Testis (tissue), 3 donors: Measurements from ENCODE around the gene PRKAG3. TPM values are rescaled to one million over a fixed set of nuclear protein-coding genes. Genes with fewer than 3 reads are reported as not detected.
A peak's percentile ranks its signal among the peaks of the same experiment; 100 is the strongest.

Source experiments
- DNase-seq: peaks from one replicate; pipeline ENCODE4 v3.0.0-alpha.2; 2019
- H3K27ac ChIP-seq, 2 donors: fragments of 200-600 bp; sonication (generic); one replicate each; pipeline ENCODE4 v1.5.1; 2019
- H3K27me3 ChIP-seq: fragments of 200-600 bp; sonication (generic); one replicate; pipeline ENCODE4 v1.5.1; 2019
- H3K36me3 ChIP-seq: fragments of 200-600 bp; sonication (generic); one replicate; pipeline ENCODE4 v1.5.1; 2017; ENCODE audit warnings: low read depth; ENCODE audit errors: missing control alignments
- H3K4me1 ChIP-seq: fragments of 200-600 bp; sonication (generic); one replicate; pipeline ENCODE4 v1.5.1; 2019
- H3K4me3 ChIP-seq, 2 donors: fragments of 200-600 bp; sonication (generic); one replicate each; pipeline ENCODE4 v1.5.1; 2017 to 2019
- H3K9me3 ChIP-seq: fragments of 200-600 bp; sonication (generic); one replicate; pipeline ENCODE4 v1.5.1; 2017
- POLR2A ChIP-seq: fragments of 450-650 bp; IDR thresholded peaks from one replicate; pipeline ENCODE4 v1.6.1; 2017; ENCODE audit warnings: antibody characterized with exemption, mild to moderate bottlenecking, moderate library complexity
- WGBS, 2 donors: methylation state at CpG; one replicate each; pipeline ENCODE4 v1.1.5; 2018; 5-methylcytosine and 5-hydroxymethylcytosine counted together
- intact Hi-C: fragments of 100-400 bp; cut with DNase I; formaldehyde crosslinking; loops from one replicate; pipeline ENCODE4 v1.15.1; 2023; ENCODE audit warnings: low total_unique reads
- polyA plus RNA-seq: library from polyadenylated mRNA; stranded (reverse); fragments of 350-450 nt; fragmentation: Illumina TruSeq; extraction: RNeasy Lipid Tissue Mini Kit (QIAGEN cat#74804); gene quantifications from one replicate; pipeline ENCODE4 v1.2.3, GENCODE V29; 2014; ENCODE audit warnings: low read depth, low replicate concordance; ENCODE audit not compliant: insufficient read depth
- total RNA-seq, 2 donors: library from RNA; depleted of rRNA; stranded (reverse); fragments of >200 nt; gene quantifications; one replicate each; pipeline ENCODE4 v1.2.3, GENCODE V29; 2016
- TF ChIP-seq, protein P1 (sequence below), 3 experiments: fragments of 450-650 bp in 2 of 3; fragments of 200-600 bp in 1 of 3; sonication (generic) in 1 of 3; IDR thresholded peaks; one replicate each; pipeline ENCODE4 v1.5.1; 2016 to 2019; ENCODE audit warnings: antibody characterized with exemption in 3 of 3, mild to moderate bottlenecking in 2 of 3, moderate library complexity in 1 of 3

The PRKAG3 gene
- total and polyA plus RNA-seq, 3 donors from 2014 or later, result 0.25 to 0.40 (median 0.39) TPM

GRCh38 chr2:218865396-218865795, 33.8 kb upstream of the PRKAG3 start:
- peaks cover 19% of the 10 kb centered on the region for H3K4me1 ChIP-seq
- no peak for DNase-seq
- H3K36me3 ChIP-seq, result no peaks in the 10 kb centered on the region
- H3K27ac ChIP-seq, result no peak overlapping the region
- H3K4me3 ChIP-seq, result no peak overlapping the region
- intact Hi-C loops, result no loop called here
- 62 to 82% methylated on average over 2 to 4 of the region's 4 CpGs for WGBS, 2 donors
- TF ChIP-seq POLR2A, result no peak
- TF ChIP-seq, protein P1, sequence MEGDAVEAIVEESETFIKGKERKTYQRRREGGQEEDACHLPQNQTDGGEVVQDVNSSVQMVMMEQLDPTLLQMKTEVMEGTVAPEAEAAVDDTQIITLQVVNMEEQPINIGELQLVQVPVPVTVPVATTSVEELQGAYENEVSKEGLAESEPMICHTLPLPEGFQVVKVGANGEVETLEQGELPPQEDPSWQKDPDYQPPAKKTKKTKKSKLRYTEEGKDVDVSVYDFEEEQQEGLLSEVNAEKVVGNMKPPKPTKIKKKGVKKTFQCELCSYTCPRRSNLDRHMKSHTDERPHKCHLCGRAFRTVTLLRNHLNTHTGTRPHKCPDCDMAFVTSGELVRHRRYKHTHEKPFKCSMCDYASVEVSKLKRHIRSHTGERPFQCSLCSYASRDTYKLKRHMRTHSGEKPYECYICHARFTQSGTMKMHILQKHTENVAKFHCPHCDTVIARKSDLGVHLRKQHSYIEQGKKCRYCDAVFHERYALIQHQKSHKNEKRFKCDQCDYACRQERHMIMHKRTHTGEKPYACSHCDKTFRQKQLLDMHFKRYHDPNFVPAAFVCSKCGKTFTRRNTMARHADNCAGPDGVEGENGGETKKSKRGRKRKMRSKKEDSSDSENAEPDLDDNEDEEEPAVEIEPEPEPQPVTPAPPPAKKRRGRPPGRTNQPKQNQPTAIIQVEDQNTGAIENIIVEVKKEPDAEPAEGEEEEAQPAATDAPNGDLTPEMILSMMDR (IDR thresholded peaks at IDR 0.05), result no peak
- H3K9me3 ChIP-seq, result no peaks in the 10 kb centered on the region
- H3K27me3 ChIP-seq, result no peaks in the 10 kb centered on the region

DNA sequence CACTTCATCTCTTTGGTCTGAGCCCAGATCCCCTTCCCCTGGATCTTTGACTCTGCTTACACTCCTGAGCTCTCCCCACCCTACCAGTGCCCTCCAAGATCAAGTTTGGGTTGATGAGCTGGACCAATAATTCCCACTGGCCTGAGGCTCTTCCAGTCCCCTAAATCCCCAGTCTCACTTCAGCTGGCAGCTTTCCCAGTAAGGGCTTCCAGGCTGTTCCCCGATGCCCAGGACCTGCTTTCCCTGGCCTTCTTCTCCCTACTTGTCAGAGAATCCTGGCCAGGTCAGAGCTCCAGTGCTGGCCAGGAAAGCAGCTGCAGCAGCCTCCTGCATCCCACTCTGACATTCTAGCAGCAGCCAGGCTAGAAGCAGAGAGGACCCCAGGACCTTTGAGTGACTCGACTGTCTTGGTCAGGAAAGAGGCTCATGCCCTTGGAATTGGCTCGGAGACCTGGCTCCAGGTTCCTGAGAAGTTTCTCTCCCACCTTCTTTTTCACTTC, 31.5 kb upstream of the PRKAG3 start:
- H3K9me3 ChIP-seq, result no peaks in the 10 kb centered on the region
- peaks cover 14% of the 10 kb centered on the region for H3K4me1 ChIP-seq
- H3K36me3 ChIP-seq, result no peaks in the 10 kb centered on the region
- WGBS, 2 donors, result 55 to 58% methylated on average over 3 of the region's 3 CpGs
- DNase-seq, result no peak
- intact Hi-C loops, result no loop called here
- TF ChIP-seq, protein P1 (IDR thresholded peaks at IDR 0.05), result no peak
- no peak for TF ChIP-seq POLR2A
- H3K27me3 ChIP-seq, result no peaks in the 10 kb centered on the region
- H3K27ac ChIP-seq, result no peak overlapping the region
- no peak overlapping the region for H3K4me3 ChIP-seq

DNA sequence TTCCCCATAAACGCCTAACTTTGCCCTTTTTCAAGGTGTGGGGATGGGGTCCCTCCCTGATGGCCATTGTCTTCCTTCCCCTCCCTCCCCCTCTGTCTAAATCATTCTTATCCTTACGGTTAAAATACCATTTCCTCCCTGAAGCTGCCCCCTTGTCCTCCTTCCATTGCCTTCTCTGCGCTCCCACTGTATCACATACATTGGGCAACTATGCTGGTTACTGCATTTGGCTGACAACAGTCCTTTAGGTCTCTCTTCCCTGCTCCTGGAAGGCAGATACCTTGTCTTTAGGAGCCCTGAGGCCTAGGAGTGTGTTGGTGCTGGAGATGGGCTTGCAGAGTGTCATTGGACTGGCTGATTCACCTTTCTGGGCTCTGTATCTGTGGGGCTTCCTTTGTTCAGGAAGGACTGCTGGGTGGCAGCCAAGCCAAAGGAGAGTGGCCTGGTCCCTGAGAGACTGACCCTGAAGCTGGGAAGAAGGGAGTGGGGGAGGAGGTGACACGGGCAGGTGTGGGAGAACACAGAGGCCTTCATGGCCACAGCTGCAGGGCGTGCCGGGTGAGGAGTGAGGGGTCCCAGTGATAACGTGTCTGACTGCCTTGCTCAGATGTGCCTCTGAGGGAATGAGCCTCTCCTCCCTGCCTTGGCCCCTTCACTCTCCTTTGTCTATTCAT, 30.2 kb upstream of the PRKAG3 start:
- peaks cover 21% of the 10 kb centered on the region for H3K4me1 ChIP-seq
- no peak overlapping the region for H3K4me3 ChIP-seq
- no peak for TF ChIP-seq POLR2A
- intact Hi-C loops, result no loop called here
- H3K27ac ChIP-seq, result no peak overlapping the region
- no peaks in the 10 kb centered on the region for H3K36me3 ChIP-seq
- no peaks in the 10 kb centered on the region for H3K9me3 ChIP-seq
- 67 to 68% methylated on average over 7 of the region's 7 CpGs for WGBS, 2 donors
- no peak for DNase-seq
- H3K27me3 ChIP-seq, result no peaks in the 10 kb centered on the region

DNA sequence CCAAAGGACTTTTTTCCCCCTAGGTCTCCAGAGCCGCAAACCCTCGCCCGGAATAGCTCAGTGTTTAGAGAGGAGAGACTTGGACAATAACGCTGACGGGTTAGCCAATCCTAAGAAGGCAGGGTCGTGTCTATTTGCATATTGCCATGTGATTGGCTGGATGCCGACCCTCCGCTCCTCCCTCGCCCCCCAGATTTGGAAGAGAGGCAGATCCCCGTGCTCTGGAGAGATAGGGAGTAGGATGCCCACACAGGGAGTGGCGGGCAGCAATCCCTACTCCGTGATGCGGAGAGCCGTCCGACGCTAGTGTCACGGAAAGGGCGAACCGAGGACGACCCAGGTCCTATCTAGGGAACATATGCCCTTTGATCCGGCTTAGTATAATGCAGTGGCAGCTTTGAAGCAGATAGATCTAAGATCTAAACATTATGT, 29.4 kb upstream of the PRKAG3 start:
- no peak overlapping the region for H3K27ac ChIP-seq
- peaks cover 21% of the 10 kb centered on the region for H3K4me1 ChIP-seq
- peak; percentile 92 for DNase-seq
- no peaks in the 10 kb centered on the region for H3K27me3 ChIP-seq
- no peaks in the 10 kb centered on the region for H3K9me3 ChIP-seq
- intact Hi-C loops, result no loop called here
- whole genome bisulfite sequencing, 2 donors, result 0 to 11% methylated on average over 15 to 21 of the region's 21 CpGs
- no peak for TF ChIP-seq POLR2A
- TF ChIP-seq, protein P1 (IDR thresholded peaks at IDR 0.05), result no peak
- no peaks in the 10 kb centered on the region for H3K36me3 ChIP-seq
- H3K4me3 ChIP-seq, result peak overlapping the region; percentile 15 to 54

- H3K27me3 ChIP-seq, result no peaks in the 10 kb centered on the region
- H3K4me3 ChIP-seq, result peak overlapping the region; percentile 47 to 54
- intact Hi-C loops, result no loop called here
- DNase-seq, result no peak
- peak overlapping the region in 1 of 2 donors; percentile 31 for H3K27ac ChIP-seq
- H3K4me1 ChIP-seq, result peaks cover 21% of the 10 kb centered on the region
- TF ChIP-seq, protein P1 (IDR thresholded peaks at IDR 0.05), result no peak
- no peak for TF ChIP-seq POLR2A
- no peaks in the 10 kb centered on the region for H3K36me3 ChIP-seq
- no peaks in the 10 kb centered on the region for H3K9me3 ChIP-seq
- 2 to 5% methylated on average over 31 to 32 of the region's 47 CpGs for WGBS, 2 donors
Observed at GRCh38 chr2:218859988-218860831, 28.6 kb upstream of the PRKAG3 start.
